ENCODE results near the gene SHCBP1.

Gene SHCBP1

GRCh38 chr16:46591257-46591656, 29.9 kb downstream of the SHCBP1 start:
- H3K36me3 ChIP-seq, result peaks cover 14% of the 10 kb centered on the region
- no peak overlapping the region for H3K27ac ChIP-seq
- no peaks in the 10 kb centered on the region for H3K27me3 ChIP-seq (ENCODE audit: insufficient read depth, low read depth, severe bottlenecking)
- no peak for DNase-seq
- no peak overlapping the region for H3K4me3 ChIP-seq (ENCODE audit: low read depth, low read length)
- H3K9me3 ChIP-seq (ENCODE audit: severe bottlenecking), result no peaks in the 10 kb centered on the region
- no peak for TF ChIP-seq CTCF (IDR thresholded peaks at IDR 0.05; ENCODE audit: low read depth, low read length)

- H3K9me3 ChIP-seq (ENCODE audit: severe bottlenecking), result no peaks in the 10 kb centered on the region
- DNase-seq, result no peak
- TF ChIP-seq CTCF (IDR thresholded peaks at IDR 0.05; ENCODE audit: low read depth, low read length), result no peak
- no peak overlapping the region for H3K27ac ChIP-seq
- peaks cover 40% of the 10 kb centered on the region for H3K36me3 ChIP-seq
- H3K4me3 ChIP-seq (ENCODE audit: low read depth, low read length), result no peak overlapping the region
- H3K27me3 ChIP-seq (ENCODE audit: insufficient read depth, low read depth, severe bottlenecking), result no peaks in the 10 kb centered on the region
Observed at GRCh38 chr16:46586011-46586577, 35.1 kb downstream of the SHCBP1 start.

- H3K36me3 ChIP-seq, result peaks cover 43% of the 10 kb centered on the region
- TF ChIP-seq CTCF (IDR thresholded peaks at IDR 0.05; ENCODE audit: low read depth, low read length), result no peak
Observed at GRCh38 chr16:46583036-46583435, 38.1 kb downstream of the SHCBP1 start.

DNA sequence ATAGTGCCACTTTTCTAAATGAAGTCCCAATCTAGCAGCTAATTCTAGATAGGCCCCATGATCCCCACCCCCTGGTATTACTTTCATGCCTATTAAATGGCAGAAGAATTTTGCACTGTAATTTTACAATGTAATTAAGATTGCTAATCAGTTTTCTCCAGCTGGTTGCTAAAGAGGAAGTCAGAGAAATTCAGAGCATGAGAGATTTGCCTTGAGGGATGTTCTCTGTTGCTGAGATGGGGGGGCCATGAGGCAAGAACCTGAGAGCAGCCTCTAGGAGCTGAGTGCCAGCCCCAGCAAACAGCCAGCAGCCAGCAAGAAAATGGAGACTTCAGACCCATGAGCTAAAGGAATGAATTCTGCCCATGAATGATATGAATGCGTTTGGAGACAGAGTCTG, 38.9 kb downstream of the SHCBP1 start:
- Histone ChIP-seq H3K9me3 (ENCODE audit: severe bottlenecking) (no peaks in the 10 kb centered on the region), H3K36me3 (peaks cover 43% of the 10 kb centered on the region), H3K27ac (no peak overlapping the region), H3K4me3 (ENCODE audit: low read depth, low read length) (no peak overlapping the region), H3K27me3 (ENCODE audit: insufficient read depth, low read depth, severe bottlenecking) (no peaks in the 10 kb centered on the region)
- no peak for TF ChIP-seq CTCF (IDR thresholded peaks at IDR 0.05; ENCODE audit: low read depth, low read length)
- no peak for DNase-seq

More at GRCh38 chr16:46583036-46583435, 38.1 kb downstream of the SHCBP1 start:
- no peak for DNase-seq
- Histone ChIP-seq H3K9me3 (ENCODE audit: severe bottlenecking) (no peaks in the 10 kb centered on the region), H3K27me3 (ENCODE audit: insufficient read depth, low read depth, severe bottlenecking) (no peaks in the 10 kb centered on the region), H3K27ac (no peak overlapping the region), H3K4me3 (ENCODE audit: low read depth, low read length) (no peak overlapping the region)

DNA sequence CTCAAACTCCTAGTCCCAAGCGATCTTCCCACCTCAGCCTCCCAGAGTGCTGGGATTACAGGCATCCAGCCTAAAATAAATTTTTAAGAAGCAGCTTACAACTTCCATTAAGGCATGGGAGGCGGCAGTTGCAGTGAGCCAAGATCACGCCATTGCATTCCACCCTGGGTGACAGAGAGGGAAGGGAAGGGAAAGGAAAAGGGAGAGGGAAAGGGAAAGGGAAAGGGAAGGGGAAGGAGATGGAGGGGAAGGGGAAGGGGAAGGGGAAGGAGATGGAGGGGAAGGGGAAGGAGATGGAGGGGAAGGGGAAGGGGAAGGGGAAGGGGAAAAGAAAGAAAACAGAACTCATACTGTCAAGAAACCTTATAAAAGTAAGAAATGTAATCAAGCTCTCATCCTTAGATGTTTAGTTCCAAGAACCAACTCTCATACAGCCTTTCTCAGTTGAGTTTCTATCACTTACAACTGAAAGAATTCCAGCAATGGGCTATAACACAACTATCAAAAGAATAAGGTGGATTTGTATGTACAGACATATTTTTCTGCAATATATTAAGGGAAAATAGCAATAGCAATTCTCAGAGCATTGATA, 43.1 kb downstream of the SHCBP1 start:
- no peaks in the 10 kb centered on the region for H3K27me3 ChIP-seq (ENCODE audit: insufficient read depth, low read depth, severe bottlenecking)
- no peak for TF ChIP-seq CTCF (IDR thresholded peaks at IDR 0.05; ENCODE audit: low read depth, low read length)
- DNase-seq, result no peak
- no peak overlapping the region for H3K4me3 ChIP-seq (ENCODE audit: low read depth, low read length)
- H3K27ac ChIP-seq, result no peak overlapping the region
- H3K36me3 ChIP-seq, result peaks cover 20% of the 10 kb centered on the region
- no peaks in the 10 kb centered on the region for H3K9me3 ChIP-seq (ENCODE audit: severe bottlenecking)

DNA sequence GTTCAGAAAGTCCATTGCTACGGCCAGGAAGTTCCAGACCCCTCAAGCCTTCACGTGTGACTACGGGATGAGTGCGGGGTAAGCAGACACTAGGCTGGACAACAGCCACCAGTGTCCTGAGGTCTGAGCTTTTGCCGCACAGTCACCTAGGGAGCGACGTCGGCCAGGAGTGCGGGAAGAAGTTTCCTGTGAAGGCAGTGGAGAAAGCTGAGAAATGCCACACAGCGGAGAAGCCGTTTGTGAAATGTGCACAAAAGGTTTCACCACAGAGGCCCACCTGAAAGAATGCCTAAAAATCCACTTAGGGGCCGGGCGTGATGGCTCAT, 47.4 kb downstream of the SHCBP1 start:
- H3K9me3 ChIP-seq (ENCODE audit: severe bottlenecking), result peaks cover 2% of the 10 kb centered on the region
- H3K4me3 ChIP-seq (ENCODE audit: low read depth, low read length), result no peak overlapping the region
- H3K27ac ChIP-seq, result no peak overlapping the region
- no peaks in the 10 kb centered on the region for H3K27me3 ChIP-seq (ENCODE audit: insufficient read depth, low read depth, severe bottlenecking)
- no peak for DNase-seq
- no peaks in the 10 kb centered on the region; the same call in 1 of the 2 replicates for H3K36me3 ChIP-seq
- no peak for TF ChIP-seq CTCF (IDR thresholded peaks at IDR 0.05; ENCODE audit: low read depth, low read length)

All from WERI-Rb-1 (cell line).